Measurements from ENCODE around the gene FIGLA. TPM values are rescaled to one million over a fixed set of nuclear protein-coding genes. Genes with fewer than 3 reads are reported as not detected.

Gene FIGLA
- total and polyA plus RNA-seq, 11 donors, result not detected

DNA sequence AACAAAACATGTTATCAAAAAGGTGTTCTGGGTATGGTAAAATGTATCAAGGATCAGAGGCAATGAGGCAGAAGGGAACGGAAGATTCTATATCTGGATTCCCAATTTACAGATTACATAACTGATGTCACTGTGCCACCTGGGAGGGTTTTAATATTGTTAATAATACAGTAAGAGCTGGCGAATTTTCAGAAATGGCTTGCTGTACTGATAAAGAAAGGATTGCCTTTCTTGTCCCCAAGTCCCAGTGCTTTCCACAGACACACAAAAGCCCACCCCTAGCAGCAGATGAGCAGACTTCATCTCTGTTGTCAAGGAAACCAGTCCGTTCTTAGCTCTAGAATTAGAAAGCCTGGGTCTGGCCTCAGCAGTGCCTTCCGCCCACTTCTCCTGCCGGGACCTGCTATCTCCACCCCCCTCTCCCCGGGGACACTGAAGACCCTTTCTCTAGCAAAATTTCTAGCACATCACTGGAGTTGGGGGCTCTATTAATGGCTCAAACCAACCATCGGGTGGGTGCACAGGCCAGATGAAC is 56.7 kb downstream of the FIGLA start:
- Histone ChIP-seq H3K36me3 (no peaks in the 10 kb centered on the region), H3K4me1 (no peaks in the 10 kb centered on the region), H3K27ac (no peak overlapping the region), H3K9me3 (no peaks in the 10 kb centered on the region), H3K27me3 (peaks cover 0 to 4% (median 0%) of the 10 kb centered on the region in 9 donors), H3K4me3 (no peak overlapping the region)
- ATAC-seq (no peak), DNase-seq (no peak)
- TF ChIP-seq, protein P1, sequence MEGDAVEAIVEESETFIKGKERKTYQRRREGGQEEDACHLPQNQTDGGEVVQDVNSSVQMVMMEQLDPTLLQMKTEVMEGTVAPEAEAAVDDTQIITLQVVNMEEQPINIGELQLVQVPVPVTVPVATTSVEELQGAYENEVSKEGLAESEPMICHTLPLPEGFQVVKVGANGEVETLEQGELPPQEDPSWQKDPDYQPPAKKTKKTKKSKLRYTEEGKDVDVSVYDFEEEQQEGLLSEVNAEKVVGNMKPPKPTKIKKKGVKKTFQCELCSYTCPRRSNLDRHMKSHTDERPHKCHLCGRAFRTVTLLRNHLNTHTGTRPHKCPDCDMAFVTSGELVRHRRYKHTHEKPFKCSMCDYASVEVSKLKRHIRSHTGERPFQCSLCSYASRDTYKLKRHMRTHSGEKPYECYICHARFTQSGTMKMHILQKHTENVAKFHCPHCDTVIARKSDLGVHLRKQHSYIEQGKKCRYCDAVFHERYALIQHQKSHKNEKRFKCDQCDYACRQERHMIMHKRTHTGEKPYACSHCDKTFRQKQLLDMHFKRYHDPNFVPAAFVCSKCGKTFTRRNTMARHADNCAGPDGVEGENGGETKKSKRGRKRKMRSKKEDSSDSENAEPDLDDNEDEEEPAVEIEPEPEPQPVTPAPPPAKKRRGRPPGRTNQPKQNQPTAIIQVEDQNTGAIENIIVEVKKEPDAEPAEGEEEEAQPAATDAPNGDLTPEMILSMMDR (IDR thresholded peaks at IDR 0.05), result no peak
- TF ChIP-seq POLR2A (IDR thresholded peaks at IDR 0.05), result no peak
- 56 to 71% (median 62%) methylated on average over 7 of the region's 7 CpGs for WGBS, 4 donors
- intact Hi-C loops (cut with DNase I), result no loop called here

DNA sequence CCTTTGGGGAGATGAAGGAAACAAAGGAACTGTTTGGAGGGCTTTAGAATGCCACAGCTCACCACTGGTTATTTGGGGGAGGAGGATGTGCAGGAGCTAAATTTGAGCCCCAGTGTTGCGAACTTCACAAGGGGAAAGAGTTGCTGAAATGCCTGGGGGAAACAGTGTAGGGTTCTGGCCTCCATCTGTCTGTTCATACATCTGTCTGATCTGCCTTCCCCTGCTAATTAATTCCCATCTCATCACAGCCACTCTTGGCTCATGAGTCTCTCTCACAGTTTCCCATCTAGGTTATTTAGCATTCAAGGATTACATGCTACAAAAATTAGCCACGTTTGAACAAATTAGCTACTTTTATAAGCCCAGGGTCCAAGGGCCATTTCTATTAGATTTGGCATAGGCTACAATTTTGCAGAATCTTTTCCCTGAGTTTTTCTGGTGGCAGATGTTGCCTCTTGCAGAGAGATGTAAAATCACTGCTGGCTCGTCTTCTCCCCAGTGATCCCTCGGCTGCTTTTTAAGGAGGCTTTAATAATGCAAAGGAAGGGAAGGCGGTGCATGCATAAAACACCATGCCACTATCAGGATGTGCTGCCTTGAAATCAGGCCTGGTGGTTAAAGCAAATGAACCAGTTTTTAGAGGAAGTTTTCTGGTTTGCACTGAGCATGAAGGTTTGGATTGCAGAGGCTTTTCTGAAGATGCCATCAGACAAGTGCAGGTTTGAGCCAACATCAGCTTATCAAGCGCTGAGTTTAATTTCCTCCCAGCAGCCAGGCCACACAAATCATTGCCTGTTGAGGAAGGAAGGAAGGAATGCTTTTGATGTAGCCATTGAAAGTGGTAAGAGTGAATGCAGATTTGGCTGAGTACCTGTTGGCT is 57.4 kb downstream of the FIGLA start:
- DNase-seq (no peak), ATAC-seq (no peak)
- peaks cover 0 to 4% (median 0%) of the 10 kb centered on the region in 9 donors for H3K27me3 ChIP-seq
- no peaks in the 10 kb centered on the region for H3K9me3 ChIP-seq
- H3K4me3 ChIP-seq, result no peak overlapping the region
- 71 to 82% (median 77%) methylated on average over 6 of the region's 6 CpGs for whole genome bisulfite sequencing, 4 donors
- no peaks in the 10 kb centered on the region for H3K4me1 ChIP-seq
- intact Hi-C loops (cut with DNase I), result no loop called here
- TF ChIP-seq POLR2A (IDR thresholded peaks at IDR 0.05), result no peak
- TF ChIP-seq, protein P1 (IDR thresholded peaks at IDR 0.05), result no peak
- H3K27ac ChIP-seq, result no peak overlapping the region
- H3K36me3 ChIP-seq, result no peaks in the 10 kb centered on the region

- intact Hi-C loops (cut with DNase I), result no loop called here
- no peak for ATAC-seq
- H3K4me1 ChIP-seq, result no peaks in the 10 kb centered on the region
- TF ChIP-seq POLR2A (IDR thresholded peaks at IDR 0.05), result no peak
- TF ChIP-seq, protein P1 (IDR thresholded peaks at IDR 0.05), result no peak
- no peak overlapping the region for H3K27ac ChIP-seq
- no peaks in the 10 kb centered on the region for H3K9me3 ChIP-seq
- H3K27me3 ChIP-seq, result peaks cover 0 to 4% (median 0%) of the 10 kb centered on the region in 9 donors
- no peaks in the 10 kb centered on the region for H3K36me3 ChIP-seq
- WGBS, 4 donors, result 79 to 98% (median 92%) methylated on average over 2 of the region's 2 CpGs
- H3K4me3 ChIP-seq, result no peak overlapping the region
- no peak for DNase-seq
These were observed 59.7 kb downstream of the FIGLA start for GRCh38 chr2:70730730-70731129.

GRCh38 chr2:70729647-70730046 is 60.8 kb downstream of the FIGLA start:
- peaks cover 0 to 2% (median 0%) of the 10 kb centered on the region in 9 donors for H3K27me3 ChIP-seq
- 93 to 100% (median 98%) methylated on average over 1 of the region's 1 CpG for WGBS, 4 donors
- TF ChIP-seq POLR2A (IDR thresholded peaks at IDR 0.05), result no peak
- TF ChIP-seq, protein P1 (IDR thresholded peaks at IDR 0.05), result no peak
- H3K4me3 ChIP-seq, result no peak overlapping the region
- ATAC-seq, result no peak
- H3K9me3 ChIP-seq, result no peaks in the 10 kb centered on the region
- DNase-seq, result no peak
- no peaks in the 10 kb centered on the region for H3K36me3 ChIP-seq
- intact Hi-C loops (cut with DNase I), result no loop called here
- H3K27ac ChIP-seq, result no peak overlapping the region
- no peaks in the 10 kb centered on the region for H3K4me1 ChIP-seq
